GM12892 (cell line): ENCODE results near the gene DUOXA2.
"Not testable (repeated sequence)": the region's sequence is repeated elsewhere in the genome, so short reads cannot be mapped to it uniquely, and the experiment has no call there.

Source experiments
- DNase-seq: peaks from one replicate; pipeline ENCODE4 v3.0.0; 2011; ENCODE audit not compliant: insufficient read length
- FAIRE-seq: peaks from 2 replicates; lab custom pipeline; 2011; peaks lifted over from hg19 to GRCh38; lab: Jason Lieb, UNC
- POLR2A ChIP-seq: IDR thresholded peaks from 2 replicates; pipeline ENCODE4 v1.6.1; 2011; ENCODE audit warnings: low read depth, low read length, control low read depth
- POLR2AphosphoS5 ChIP-seq: IDR thresholded peaks from 2 replicates; pipeline ENCODE4 v1.6.1; 2011; ENCODE audit warnings: low read depth, low read length, control low read depth
- TAF1 ChIP-seq: IDR thresholded peaks from 2 replicates; pipeline ENCODE4 v1.6.1; 2011; ENCODE audit warnings: low read depth, mild to moderate bottlenecking, control low read depth, low read length, borderline replicate concordance

Gene DUOXA2

GRCh38 chr15:45101749-45102148 lies 12.4 kb upstream of the DUOXA2 start:
- TF ChIP-seq TAF1: no peak
- TF ChIP-seq POLR2A: no peak
- TF ChIP-seq POLR2AphosphoS5: no peak
- no peak for DNase-seq
- FAIRE-seq: no peak

GRCh38 chr15:45102226-45102625 lies 11.9 kb upstream of the DUOXA2 start:
- FAIRE-seq: no peak
- no peak for TF ChIP-seq POLR2A
- TF ChIP-seq TAF1: no peak
- no peak for TF ChIP-seq POLR2AphosphoS5
- no peak for DNase-seq

GRCh38 chr15:45104170-45104569 lies 10.0 kb upstream of the DUOXA2 start:
- FAIRE-seq, DNase-seq: not testable (repeated sequence)

- DNase-seq (no peak), FAIRE-seq (no peak)
- TF ChIP-seq TAF1 (no peak), POLR2AphosphoS5 (no peak)
Measured at GRCh38 chr15:45105586-45105985, 8.5 kb upstream of the DUOXA2 start.

- no peak for DNase-seq
- TF ChIP-seq POLR2AphosphoS5 (no peak), TAF1 (no peak), POLR2A (no peak)
- FAIRE-seq: no peak
Measured at GRCh38 chr15:45106002-45106790, 7.9 kb upstream of the DUOXA2 start.

GRCh38 chr15:45107941-45108630 lies 6.0 kb upstream of the DUOXA2 start:
- TF ChIP-seq TAF1 (no peak), POLR2AphosphoS5 (no peak), POLR2A (no peak)
- DNase-seq: no peak
- FAIRE-seq: no peak

DNA sequence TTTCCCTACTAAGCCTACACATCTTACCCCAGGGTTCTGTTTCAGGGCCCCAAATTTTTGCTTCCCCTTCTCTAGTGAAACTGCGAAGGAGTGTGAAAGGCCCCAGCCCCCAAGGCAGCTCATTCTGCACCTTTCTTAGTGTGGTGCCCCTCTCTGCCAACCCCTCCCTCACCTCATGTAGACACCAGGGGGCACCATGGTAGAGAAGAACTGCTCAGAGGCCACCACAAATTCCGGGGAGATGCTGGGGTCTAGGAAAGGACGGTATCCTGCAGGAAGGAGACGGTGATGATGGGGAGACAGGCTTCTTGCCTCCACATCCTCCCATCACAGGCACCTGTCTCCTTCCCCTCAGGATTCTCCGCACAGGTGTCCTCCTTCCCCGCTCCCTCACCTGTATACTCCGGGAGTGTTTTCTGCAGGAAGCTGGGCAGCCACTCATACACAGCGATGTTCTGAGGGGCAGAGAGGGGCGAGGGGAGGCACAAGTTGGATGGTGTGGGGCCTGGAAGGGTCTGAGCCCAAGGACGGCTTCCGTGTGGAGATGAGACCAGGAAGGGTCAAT lies 3.8 kb upstream of the DUOXA2 start:
- no peak for DNase-seq
- no peak for FAIRE-seq
- TF ChIP-seq TAF1: no peak
- no peak for TF ChIP-seq POLR2AphosphoS5
- TF ChIP-seq POLR2A: no peak

DNA sequence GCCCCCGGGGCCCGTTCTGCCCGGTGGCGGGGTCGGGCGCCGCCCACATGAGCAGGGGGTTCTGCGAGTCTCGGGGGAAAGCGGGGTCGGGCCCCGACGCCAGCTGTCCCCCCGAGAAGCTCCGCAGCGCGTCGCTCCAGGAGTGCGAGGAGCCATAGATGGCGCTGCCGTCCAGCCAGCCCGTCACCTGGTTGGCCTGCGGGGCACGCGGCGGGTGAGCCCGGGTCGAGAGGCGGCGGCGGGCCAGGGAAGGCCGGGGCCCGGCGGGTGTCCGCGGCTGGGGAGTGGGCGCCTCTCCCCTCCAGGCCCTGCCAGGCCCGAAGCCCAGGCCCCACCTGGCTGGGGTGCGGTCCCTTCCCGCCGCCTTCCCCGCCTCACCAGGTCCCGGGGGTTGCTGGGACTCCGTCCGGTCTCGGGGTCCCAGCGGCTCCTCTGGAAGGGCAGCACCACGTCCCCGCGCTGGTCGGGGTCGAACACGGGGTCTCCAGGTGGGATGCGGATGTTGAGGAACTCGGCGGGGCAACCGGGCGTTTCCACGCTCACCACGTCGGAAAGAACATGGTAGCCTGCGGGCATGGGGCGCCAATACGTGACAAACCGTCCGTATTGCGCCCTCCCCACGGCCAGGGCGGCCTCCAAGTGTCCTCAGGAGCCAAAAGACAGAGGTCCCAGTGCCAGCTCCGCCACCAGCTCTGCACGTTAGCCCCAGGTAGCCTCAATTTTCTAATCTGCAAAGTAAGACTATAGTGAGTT lies 2.6 kb upstream of the DUOXA2 start:
- FAIRE-seq (no peak), DNase-seq (no peak)
- TF ChIP-seq TAF1: no peak
- TF ChIP-seq POLR2A: no peak
- TF ChIP-seq POLR2AphosphoS5: no peak

GRCh38 chr15:45112143-45112590 lies 2.0 kb upstream of the DUOXA2 start:
- FAIRE-seq (no peak), DNase-seq (no peak)
- TF ChIP-seq POLR2A (no peak), POLR2AphosphoS5 (no peak), TAF1 (no peak)

- DNase-seq (no peak), FAIRE-seq (no peak)
- TF ChIP-seq POLR2AphosphoS5 (no peak), POLR2A (no peak)
Measured at GRCh38 chr15:45112591-45113379, 1.3 kb upstream of the DUOXA2 start.

DNA sequence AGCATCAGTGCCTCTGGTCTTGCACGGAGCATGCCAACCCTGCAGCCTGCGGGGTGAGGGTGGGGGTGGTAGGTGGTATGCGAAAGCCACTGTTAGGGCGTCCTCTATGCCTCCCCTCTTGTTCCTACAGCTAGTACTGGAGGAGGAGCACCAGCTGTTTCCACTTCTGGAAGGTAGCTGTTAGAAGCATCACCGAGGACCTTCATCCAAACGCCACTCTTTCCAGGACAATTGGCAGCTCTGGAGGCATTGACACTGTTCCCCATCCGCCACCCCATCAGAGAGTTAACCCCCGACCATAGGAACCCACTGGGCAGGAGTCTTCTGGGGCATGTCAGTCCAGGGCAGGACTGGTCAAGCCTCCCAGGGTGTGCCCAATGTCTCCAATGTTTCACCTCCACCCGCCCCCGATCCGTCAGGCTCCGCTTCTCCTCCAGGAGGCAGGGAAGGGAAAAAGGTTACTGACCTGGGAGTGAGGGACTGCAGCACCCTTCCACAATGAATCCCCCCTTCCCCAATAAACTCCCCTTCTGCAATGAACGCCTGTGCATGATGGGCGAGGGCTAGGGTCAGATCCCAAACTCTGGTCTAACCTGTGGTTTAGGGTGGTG lies 641 bp upstream of the DUOXA2 start:
- DNase-seq (no peak), FAIRE-seq (no peak)
- TF ChIP-seq TAF1 (no peak), POLR2AphosphoS5 (no peak), POLR2A (no peak)

- DNase-seq (no peak), FAIRE-seq (no peak)
- no peak for TF ChIP-seq POLR2AphosphoS5
- TF ChIP-seq TAF1: no peak
- no peak for TF ChIP-seq POLR2A
Measured at GRCh38 chr15:45114751-45115085, 592 bp downstream of the DUOXA2 start.
